ENCODE measurements around the gene TRABD2B.

GRCh38 chr1:47757226-47757975 lies 239.8 kb downstream of the TRABD2B start:
- TF ChIP-seq EMX1 (CRISPR knock-in tag; IDR thresholded peaks at IDR 0.05): no peak
- no peak for TF ChIP-seq ZNF416 (CRISPR knock-in tag; IDR thresholded peaks at IDR 0.05)
- TF ChIP-seq ARID4B (CRISPR knock-in tag; IDR thresholded peaks at IDR 0.05; ENCODE audit: borderline replicate concordance): no peak
- TF ChIP-seq E2F4 (CRISPR knock-in tag; IDR thresholded peaks at IDR 0.05; ENCODE audit: borderline replicate concordance, low read depth): no peak
- TF ChIP-seq CTCF (IDR thresholded peaks at IDR 0.05): no peak
- TF ChIP-seq ZNF232 (CRISPR knock-in tag; IDR thresholded peaks at IDR 0.05): no peak
- TF ChIP-seq, protein P1, sequence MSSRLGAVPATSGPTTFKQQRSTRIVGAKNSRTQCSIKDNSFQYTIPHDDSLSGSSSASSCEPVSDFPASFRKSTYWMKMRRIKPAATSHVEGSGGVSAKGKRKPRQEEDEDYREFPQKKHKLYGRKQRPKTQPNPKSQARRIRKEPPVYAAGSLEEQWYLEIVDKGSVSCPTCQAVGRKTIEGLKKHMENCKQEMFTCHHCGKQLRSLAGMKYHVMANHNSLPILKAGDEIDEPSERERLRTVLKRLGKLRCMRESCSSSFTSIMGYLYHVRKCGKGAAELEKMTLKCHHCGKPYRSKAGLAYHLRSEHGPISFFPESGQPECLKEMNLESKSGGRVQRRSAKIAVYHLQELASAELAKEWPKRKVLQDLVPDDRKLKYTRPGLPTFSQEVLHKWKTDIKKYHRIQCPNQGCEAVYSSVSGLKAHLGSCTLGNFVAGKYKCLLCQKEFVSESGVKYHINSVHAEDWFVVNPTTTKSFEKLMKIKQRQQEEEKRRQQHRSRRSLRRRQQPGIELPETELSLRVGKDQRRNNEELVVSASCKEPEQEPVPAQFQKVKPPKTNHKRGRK (CRISPR knock-in tag; IDR thresholded peaks at IDR 0.05; ENCODE audit: borderline replicate concordance): no peak
- TF ChIP-seq, protein P2, sequence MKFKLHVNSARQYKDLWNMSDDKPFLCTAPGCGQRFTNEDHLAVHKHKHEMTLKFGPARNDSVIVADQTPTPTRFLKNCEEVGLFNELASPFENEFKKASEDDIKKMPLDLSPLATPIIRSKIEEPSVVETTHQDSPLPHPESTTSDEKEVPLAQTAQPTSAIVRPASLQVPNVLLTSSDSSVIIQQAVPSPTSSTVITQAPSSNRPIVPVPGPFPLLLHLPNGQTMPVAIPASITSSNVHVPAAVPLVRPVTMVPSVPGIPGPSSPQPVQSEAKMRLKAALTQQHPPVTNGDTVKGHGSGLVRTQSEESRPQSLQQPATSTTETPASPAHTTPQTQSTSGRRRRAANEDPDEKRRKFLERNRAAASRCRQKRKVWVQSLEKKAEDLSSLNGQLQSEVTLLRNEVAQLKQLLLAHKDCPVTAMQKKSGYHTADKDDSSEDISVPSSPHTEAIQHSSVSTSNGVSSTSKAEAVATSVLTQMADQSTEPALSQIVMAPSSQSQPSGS (CRISPR knock-in tag; IDR thresholded peaks at IDR 0.05; ENCODE audit: borderline replicate concordance, low read depth): no peak
- no peak for TF ChIP-seq ZBTB43 (CRISPR knock-in tag; IDR thresholded peaks at IDR 0.05)
- TF ChIP-seq NR3C1 (CRISPR knock-in tag; conservative IDR thresholded peaks at IDR 0.05; ENCODE audit: low read depth): no peak
- TF ChIP-seq ATF3 (CRISPR knock-in tag; conservative IDR thresholded peaks at IDR 0.05): no peak
- no peak for TF ChIP-seq CBFB (CRISPR knock-in tag; IDR thresholded peaks at IDR 0.05; ENCODE audit: low read depth)
- no peak for TF ChIP-seq ELF4 (CRISPR knock-in tag; IDR thresholded peaks at IDR 0.05; ENCODE audit: low read depth)

All from WTC11 (cell line).